NCI-H1694 (cell line): ENCODE results near the gene SERHL2.
"Not testable (repeated sequence)": the region's sequence is repeated elsewhere in the genome, so short reads cannot be mapped to it uniquely, and the experiment has no call there.

Experiments used
- DNase-seq: peaks from one replicate; lab custom pipeline; 2025; lab: John Stamatoyannopoulos, UW

SERHL2 gene

GRCh38 chr22:42608136-42608822, 54.5 kb downstream of the SERHL2 start:
- no peak for DNase-seq

DNA sequence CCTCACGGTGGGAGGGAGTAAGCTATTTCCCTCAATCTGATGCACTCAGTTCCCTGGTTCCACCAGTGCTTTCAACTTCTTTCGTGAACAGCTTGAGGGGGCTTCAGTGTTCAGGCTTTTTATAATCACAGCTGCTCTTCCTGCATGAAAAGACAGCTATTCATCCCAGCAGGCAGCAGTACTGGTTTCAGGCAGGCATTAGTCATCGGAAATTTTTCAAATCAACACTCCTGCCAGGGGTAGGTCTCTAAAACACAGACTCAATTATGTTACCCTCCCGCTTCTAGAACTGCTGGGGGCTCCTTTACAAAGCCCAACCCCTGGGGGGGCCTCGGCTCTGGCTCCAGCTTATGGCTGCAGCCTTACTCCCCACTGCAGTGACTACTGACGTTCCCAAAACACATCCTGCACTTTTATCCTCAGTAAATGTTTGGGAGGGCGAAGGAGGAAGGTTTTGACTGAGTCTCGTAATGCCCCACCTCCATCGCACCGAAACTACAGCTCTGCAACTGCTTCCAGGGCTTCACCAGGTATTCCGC, 55.1 kb downstream of the SERHL2 start:
- DNase-seq = peak; percentile 40

GRCh38 chr22:42610186-42610585, 56.4 kb downstream of the SERHL2 start:
- no peak for DNase-seq

DNA sequence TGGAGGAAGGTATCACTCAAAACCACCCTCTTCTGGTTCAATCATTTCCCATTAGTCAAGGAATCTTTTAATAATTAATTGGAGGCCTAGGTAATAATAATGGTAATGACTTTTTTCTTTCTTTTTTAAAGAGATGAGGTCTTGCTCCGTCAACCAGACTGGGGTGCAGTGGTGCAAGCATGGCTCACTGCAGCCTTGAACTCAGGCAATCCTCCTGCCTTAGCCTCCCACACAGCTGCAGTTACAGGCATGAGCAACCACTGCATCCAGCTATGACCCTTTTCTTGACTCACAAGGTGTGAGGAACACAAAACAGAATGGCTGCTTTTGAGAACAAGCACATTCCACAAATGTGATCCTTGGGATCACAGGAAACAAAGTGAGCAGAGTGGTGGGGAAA, 57.3 kb downstream of the SERHL2 start:
- no peak for DNase-seq

DNA sequence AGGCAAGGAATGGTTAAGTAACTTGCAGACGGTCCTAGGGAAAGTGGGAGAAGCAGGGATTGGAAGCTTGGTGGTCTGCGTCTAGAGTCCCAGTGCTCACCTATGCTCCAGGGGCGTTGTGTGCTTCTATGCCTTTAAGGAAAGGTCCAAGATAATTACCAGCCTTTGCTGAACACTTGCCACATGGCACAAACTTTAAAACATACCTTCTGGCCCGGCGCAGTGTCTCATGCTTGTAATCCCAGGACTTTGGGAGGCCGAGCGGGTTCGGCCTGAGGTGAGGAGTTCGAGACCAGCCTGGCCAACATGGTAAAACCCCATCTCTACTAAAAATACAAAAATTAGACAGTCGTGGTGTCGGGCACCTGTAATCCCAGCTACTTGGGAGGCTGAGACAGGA, 58.6 kb downstream of the SERHL2 start:
- DNase-seq = no peak

DNA sequence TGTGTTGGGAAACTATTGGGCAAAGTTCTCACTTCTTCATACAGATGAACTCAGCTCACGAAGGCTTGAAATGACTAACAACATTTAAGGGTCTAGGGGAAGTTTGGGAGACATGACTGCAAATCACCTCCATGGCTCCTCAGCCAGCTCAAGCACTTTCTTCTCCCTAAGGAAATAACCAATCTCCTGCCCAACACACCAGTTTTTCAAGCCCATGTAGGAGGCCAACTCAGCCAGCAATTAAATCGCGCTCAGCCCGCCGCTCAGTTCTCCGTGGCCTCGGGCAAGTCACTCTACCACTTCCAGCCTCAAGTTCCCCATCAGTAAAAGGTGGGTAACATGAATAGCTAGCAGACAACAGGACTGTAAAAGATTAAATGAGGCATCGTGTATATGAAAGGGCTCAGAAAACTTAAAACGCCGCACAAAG, 60.1 kb downstream of the SERHL2 start:
- DNase-seq = no peak

GRCh38 chr22:42614312-42615091, 60.7 kb downstream of the SERHL2 start, which contains the start of gene POLDIP3:
TSS of gene POLDIP3 (minus strand) at chr22:42614883. CDS start at chr22:42614857, 26 bp downstream.
- peak; percentile 97 for DNase-seq

GRCh38 chr22:42615092-42615859, 61.5 kb downstream of the SERHL2 start:
- DNase-seq = peak; percentile 98

GRCh38 chr22:42615860-42616175, 62.1 kb downstream of the SERHL2 start:
- DNase-seq = not testable (repeated sequence)

- DNase-seq = no peak
These were observed 63.6 kb downstream of the SERHL2 start for GRCh38 chr22:42617155-42617983.

- DNase-seq = no peak
These were observed 65.7 kb downstream of the SERHL2 start for GRCh38 chr22:42619261-42620063.

- DNase-seq = no peak
These were observed 66.3 kb downstream of the SERHL2 start for GRCh38 chr22:42620084-42620483.

DNA sequence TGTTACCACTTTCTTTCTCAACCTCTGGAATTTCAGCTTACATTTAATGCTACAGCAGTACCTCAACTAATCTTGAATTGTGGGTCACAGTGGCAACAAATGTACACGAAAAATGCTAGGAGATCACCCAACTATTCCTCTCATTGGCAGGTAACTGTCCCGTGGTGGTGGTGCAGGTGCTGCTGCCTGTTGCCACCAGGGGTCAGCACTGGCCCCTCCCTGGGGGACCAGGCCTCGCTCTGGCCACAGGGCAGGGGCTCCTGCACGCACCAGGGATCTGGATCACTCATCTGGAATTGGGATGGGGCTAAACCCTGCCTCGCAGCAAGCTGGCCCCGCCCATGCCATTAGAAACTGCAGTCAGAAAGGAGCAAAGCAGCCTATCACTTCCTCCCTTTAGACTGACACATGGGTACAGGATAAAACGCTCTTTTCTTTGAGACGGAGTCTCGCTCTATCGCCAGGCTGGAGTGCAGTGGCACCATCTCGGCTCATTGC, 67.8 kb downstream of the SERHL2 start:
- peak; percentile 17 for DNase-seq

DNA sequence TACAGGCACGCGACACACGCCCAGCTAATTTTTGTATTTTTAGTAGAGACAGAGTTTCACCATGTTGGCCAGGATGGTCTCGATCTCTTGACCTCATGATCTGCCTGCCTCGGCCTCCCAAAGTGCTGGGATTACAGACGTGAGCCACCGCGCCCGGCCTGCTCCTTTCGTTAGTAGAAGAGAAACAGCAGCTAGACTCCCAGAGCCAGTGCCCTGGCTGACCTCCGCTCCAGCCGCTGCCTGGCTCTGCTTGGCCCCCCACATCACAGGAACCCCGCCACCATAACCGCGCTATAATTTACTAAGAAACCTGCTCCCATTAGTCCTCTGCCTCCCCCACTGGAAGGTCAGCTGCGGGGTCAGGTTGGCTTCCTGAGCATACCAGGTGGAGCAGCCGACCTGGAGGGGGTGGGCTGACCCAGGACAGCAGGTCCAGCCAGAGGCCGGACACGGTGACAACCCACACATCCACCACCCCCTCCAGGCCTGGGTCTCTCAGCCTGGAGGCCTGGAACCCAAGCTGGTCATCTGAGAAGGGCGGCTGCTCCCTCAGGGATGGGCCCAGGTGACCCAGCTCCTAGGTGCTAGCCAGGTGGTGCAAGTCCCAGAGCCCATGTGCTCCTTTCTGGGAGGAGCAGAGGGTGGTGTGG, 68.4 kb downstream of the SERHL2 start:
- no peak for DNase-seq

DNA sequence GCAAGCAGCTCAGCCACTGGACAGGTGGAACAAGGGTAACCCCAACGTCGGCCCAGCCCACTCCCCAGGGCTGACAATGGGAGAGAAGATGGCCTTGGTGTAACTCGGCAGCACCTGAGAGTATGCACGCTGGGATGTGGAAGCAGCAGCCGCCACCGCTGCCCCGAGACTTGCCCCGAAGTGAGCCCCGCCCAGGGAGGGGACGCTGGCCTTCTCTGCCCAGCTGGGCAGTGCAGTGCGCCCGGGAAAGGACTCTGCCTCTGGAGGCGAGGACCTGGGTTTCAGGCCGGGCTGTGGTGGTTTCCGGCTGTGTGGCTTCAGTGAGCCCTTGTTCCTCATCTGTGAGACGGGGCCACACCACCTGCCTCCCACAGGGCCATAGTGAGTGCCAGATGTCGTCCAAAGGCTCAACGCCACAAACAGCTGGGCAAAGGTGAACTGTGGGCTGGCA, 69.6 kb downstream of the SERHL2 start:
- no peak for DNase-seq
